ENCODE measurements around the gene SELENOO. TPM values are rescaled to one million over a fixed set of nuclear protein-coding genes. Genes with fewer than 3 reads are reported as not detected.
A peak's percentile ranks its signal among the peaks of the same experiment; 100 is the strongest.

SELENOO gene
- total and polyA plus RNA-seq, 2 of the 13 experiments (the other 11 are each of a cell fraction or from before 2014, with no cell fraction given) = 14.4 to 19.0 TPM

DNA sequence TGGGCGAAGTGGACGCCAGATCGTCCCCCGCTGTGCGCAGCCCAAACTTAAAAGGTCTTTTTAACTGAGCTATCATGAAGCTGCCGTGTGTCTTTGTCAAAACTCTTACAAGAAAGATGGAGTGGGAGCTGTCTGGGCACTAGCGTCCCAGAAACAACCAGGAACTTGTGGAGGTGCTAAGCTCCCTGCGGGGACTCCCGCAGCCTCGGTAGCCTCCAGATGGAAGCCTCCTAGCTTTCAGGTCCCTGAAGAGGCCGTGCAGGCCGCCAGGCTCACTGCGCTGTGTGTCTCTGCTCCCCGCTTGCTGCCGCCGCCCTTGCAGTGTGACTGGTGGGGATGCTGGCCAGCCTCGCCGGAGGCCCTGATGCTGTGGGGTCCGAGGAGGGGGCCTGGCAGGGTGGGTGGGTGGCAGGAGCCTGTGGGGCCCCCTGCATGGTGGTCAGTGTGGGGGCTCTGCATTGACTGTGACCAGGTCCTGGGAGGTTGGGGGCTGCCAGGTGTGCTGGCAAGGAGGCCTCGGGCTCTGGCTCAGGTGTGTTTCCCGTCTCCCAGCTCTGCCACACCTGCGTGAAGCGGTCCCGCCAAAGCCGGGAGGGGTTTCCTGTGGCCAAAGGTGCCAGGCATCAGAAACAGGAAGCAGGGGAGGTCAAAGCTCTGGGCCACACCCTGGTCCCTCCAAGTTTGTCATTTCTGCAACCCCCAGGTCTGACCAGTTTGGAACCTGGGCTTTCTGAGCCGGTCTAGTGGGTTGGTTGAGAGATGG, 13.9 kb upstream of the SELENOO start (continued):
- TF ChIP-seq, protein P1, sequence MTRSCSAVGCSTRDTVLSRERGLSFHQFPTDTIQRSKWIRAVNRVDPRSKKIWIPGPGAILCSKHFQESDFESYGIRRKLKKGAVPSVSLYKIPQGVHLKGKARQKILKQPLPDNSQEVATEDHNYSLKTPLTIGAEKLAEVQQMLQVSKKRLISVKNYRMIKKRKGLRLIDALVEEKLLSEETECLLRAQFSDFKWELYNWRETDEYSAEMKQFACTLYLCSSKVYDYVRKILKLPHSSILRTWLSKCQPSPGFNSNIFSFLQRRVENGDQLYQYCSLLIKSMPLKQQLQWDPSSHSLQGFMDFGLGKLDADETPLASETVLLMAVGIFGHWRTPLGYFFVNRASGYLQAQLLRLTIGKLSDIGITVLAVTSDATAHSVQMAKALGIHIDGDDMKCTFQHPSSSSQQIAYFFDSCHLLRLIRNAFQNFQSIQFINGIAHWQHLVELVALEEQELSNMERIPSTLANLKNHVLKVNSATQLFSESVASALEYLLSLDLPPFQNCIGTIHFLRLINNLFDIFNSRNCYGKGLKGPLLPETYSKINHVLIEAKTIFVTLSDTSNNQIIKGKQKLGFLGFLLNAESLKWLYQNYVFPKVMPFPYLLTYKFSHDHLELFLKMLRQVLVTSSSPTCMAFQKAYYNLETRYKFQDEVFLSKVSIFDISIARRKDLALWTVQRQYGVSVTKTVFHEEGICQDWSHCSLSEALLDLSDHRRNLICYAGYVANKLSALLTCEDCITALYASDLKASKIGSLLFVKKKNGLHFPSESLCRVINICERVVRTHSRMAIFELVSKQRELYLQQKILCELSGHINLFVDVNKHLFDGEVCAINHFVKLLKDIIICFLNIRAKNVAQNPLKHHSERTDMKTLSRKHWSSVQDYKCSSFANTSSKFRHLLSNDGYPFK (CRISPR knock-in tag; IDR thresholded peaks at IDR 0.05; ENCODE audit: borderline replicate concordance) = peak; percentile 26; the same call in 1 of the 2 replicates
- TF ChIP-seq ZNF562 (CRISPR knock-in tag; IDR thresholded peaks at IDR 0.05; ENCODE audit: borderline replicate concordance) (no peak), PHF8 (CRISPR knock-in tag; IDR thresholded peaks at IDR 0.05) (peak; percentile 42; the same call in 1 of the 2 replicates), PHF21A (CRISPR knock-in tag; IDR thresholded peaks at IDR 0.05) (no peak), ZNF674 (CRISPR knock-in tag; IDR thresholded peaks at IDR 0.05; ENCODE audit: low read depth) (no peak), ATF7-NPFF (CRISPR knock-in tag; IDR thresholded peaks at IDR 0.05; ENCODE audit: low read depth) (no peak), ZNF768 (CRISPR knock-in tag; IDR thresholded peaks at IDR 0.05) (peak; percentile 65; the same call in 1 of the 2 replicates), IKZF4 (CRISPR knock-in tag; IDR thresholded peaks at IDR 0.05; ENCODE audit: borderline replicate concordance, low read depth, not compliant biosample characterization) (no peak), ZNF30 (CRISPR knock-in tag; IDR thresholded peaks at IDR 0.05) (no peak), ZNF33B (CRISPR knock-in tag; IDR thresholded peaks at IDR 0.05) (no peak)
- TF ChIP-seq, protein P2, sequence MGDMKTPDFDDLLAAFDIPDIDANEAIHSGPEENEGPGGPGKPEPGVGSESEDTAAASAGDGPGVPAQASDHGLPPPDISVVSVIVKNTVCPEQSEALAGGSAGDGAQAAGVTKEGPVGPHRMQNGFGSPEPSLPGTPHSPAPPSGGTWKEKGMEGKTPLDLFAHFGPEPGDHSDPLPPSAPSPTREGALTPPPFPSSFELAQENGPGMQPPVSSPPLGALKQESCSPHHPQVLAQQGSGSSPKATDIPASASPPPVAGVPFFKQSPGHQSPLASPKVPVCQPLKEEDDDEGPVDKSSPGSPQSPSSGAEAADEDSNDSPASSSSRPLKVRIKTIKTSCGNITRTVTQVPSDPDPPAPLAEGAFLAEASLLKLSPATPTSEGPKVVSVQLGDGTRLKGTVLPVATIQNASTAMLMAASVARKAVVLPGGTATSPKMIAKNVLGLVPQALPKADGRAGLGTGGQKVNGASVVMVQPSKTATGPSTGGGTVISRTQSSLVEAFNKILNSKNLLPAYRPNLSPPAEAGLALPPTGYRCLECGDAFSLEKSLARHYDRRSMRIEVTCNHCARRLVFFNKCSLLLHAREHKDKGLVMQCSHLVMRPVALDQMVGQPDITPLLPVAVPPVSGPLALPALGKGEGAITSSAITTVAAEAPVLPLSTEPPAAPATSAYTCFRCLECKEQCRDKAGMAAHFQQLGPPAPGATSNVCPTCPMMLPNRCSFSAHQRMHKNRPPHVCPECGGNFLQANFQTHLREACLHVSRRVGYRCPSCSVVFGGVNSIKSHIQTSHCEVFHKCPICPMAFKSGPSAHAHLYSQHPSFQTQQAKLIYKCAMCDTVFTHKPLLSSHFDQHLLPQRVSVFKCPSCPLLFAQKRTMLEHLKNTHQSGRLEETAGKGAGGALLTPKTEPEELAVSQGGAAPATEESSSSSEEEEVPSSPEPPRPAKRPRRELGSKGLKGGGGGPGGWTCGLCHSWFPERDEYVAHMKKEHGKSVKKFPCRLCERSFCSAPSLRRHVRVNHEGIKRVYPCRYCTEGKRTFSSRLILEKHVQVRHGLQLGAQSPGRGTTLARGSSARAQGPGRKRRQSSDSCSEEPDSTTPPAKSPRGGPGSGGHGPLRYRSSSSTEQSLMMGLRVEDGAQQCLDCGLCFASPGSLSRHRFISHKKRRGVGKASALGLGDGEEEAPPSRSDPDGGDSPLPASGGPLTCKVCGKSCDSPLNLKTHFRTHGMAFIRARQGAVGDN (CRISPR knock-in tag; IDR thresholded peaks at IDR 0.05) = peak; percentile 51; the same call in 1 of the 2 replicates
- TF ChIP-seq, protein P3, sequence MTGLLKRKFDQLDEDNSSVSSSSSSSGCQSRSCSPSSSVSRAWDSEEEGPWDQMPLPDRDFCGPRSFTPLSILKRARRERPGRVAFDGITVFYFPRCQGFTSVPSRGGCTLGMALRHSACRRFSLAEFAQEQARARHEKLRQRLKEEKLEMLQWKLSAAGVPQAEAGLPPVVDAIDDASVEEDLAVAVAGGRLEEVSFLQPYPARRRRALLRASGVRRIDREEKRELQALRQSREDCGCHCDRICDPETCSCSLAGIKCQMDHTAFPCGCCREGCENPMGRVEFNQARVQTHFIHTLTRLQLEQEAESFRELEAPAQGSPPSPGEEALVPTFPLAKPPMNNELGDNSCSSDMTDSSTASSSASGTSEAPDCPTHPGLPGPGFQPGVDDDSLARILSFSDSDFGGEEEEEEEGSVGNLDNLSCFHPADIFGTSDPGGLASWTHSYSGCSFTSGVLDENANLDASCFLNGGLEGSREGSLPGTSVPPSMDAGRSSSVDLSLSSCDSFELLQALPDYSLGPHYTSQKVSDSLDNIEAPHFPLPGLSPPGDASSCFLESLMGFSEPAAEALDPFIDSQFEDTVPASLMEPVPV (CRISPR knock-in tag; IDR thresholded peaks at IDR 0.05) = no peak
- TF ChIP-seq, protein P4, sequence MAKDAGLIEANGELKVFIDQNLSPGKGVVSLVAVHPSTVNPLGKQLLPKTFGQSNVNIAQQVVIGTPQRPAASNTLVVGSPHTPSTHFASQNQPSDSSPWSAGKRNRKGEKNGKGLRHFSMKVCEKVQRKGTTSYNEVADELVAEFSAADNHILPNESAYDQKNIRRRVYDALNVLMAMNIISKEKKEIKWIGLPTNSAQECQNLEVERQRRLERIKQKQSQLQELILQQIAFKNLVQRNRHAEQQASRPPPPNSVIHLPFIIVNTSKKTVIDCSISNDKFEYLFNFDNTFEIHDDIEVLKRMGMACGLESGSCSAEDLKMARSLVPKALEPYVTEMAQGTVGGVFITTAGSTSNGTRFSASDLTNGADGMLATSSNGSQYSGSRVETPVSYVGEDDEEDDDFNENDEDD (CRISPR knock-in tag; IDR thresholded peaks at IDR 0.05; ENCODE audit: borderline replicate concordance) = no peak
- TF ChIP-seq, protein P5, sequence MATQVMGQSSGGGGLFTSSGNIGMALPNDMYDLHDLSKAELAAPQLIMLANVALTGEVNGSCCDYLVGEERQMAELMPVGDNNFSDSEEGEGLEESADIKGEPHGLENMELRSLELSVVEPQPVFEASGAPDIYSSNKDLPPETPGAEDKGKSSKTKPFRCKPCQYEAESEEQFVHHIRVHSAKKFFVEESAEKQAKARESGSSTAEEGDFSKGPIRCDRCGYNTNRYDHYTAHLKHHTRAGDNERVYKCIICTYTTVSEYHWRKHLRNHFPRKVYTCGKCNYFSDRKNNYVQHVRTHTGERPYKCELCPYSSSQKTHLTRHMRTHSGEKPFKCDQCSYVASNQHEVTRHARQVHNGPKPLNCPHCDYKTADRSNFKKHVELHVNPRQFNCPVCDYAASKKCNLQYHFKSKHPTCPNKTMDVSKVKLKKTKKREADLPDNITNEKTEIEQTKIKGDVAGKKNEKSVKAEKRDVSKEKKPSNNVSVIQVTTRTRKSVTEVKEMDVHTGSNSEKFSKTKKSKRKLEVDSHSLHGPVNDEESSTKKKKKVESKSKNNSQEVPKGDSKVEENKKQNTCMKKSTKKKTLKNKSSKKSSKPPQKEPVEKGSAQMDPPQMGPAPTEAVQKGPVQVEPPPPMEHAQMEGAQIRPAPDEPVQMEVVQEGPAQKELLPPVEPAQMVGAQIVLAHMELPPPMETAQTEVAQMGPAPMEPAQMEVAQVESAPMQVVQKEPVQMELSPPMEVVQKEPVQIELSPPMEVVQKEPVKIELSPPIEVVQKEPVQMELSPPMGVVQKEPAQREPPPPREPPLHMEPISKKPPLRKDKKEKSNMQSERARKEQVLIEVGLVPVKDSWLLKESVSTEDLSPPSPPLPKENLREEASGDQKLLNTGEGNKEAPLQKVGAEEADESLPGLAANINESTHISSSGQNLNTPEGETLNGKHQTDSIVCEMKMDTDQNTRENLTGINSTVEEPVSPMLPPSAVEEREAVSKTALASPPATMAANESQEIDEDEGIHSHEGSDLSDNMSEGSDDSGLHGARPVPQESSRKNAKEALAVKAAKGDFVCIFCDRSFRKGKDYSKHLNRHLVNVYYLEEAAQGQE (IDR thresholded peaks at IDR 0.05; ENCODE audit: borderline replicate concordance in 1 of 2, low read depth in 1 of 2, low read length in 2 of 2) = no peak

All from HepG2 (cell line).